Mucosa of descending colon (tissue), 3 donors: ENCODE measurements around the gene CCL23. TPM values are rescaled to one million over a fixed set of nuclear protein-coding genes. Genes with fewer than 3 reads are reported as not detected.

Experiments used
- ATAC-seq: fragments of 200-7000 bp; cut with Tn5 transposase; one replicate; pipeline ENCODE4 v1.9.1; 2020; ENCODE audit warnings: mild to moderate bottlenecking, moderate library complexity
- DNase-seq, 3 donors: peaks; one replicate each; pipeline ENCODE4 v3.0.0-alpha.2; 2020
- H3K36me3 ChIP-seq: fragments of 200-600 bp; one replicate; pipeline ENCODE4 v1.8.0; 2021; ENCODE audit warnings: low read depth, mild to moderate bottlenecking
- H3K4me1 ChIP-seq: fragments of 200-600 bp; one replicate; pipeline ENCODE4 v1.8.0; 2021; ENCODE audit warnings: low read depth, mild to moderate bottlenecking
- H3K4me3 ChIP-seq: fragments of 200-600 bp; one replicate; pipeline ENCODE4 v1.8.0; 2021; ENCODE audit warnings: mild to moderate bottlenecking
- H3K9me3 ChIP-seq: fragments of 200-600 bp; one replicate; pipeline ENCODE4 v1.8.0; 2021; ENCODE audit warnings: mild to moderate bottlenecking
- intact Hi-C, 2 donors: fragments of 100-400 bp; cut with DNase I in 1 of 2; cut with micrococcal nuclease in 1 of 2; formaldehyde crosslinking; loops; one replicate each; pipeline versions ENCODE4 v1.11.0 to v1.11.1; 2022; cut with DNase I, micrococcal nuclease
- total RNA-seq, 3 donors: library from RNA; stranded (reverse); fragmentation: NEBNext Ultra II Directional in 2 of 3; extraction: Animal tissue kit (Norgen Biotek cat#: 25700) in 2 of 3; gene quantifications; one replicate each; pipeline versions ENCODE4 v1.2.1 to v1.2.4, GENCODE V29; 2021 to 2023
- TF ChIP-seq, protein P1 (sequence below): fragments of 200-600 bp; IDR thresholded peaks from one replicate; pipeline ENCODE4 v1.8.0; 2022; ENCODE audit warnings: antibody characterized with exemption, mild to moderate bottlenecking
- donor health status: DM: no; HTN: no; CAD: no; lungs with moderate emphysema.
- donor health status: DM: no; HTN: no; CAD: no.
- donor health status: DM: no; HTN: yes; CAD: no.

CCL23 gene
- total RNA-seq, 3 donors from 2014 or later, result 1.3 to 5.2 (median 3.3) TPM

DNA sequence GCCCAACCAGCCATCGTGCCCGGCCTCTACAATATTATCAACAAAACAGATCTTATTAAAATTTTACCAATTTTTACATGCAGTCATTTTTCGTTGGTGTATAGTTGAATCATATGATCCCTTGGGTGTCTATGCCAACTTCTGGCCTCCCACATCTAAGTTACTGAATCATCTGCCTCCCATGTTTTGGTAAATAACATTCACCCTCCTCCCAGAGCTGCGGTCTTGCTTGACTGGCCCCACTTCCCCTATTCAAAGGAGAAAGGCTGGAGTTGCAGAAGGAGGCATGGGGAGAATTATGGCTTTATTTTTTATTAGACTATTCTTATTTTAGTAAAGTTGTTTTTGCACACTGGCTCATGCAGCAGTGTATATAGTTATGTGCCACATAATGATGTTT is 18.5 kb upstream of the CCL23 start:
- ATAC-seq, result no peak
- intact Hi-C loops, result no loop called here
- no peak overlapping the region for H3K4me3 ChIP-seq

DNA sequence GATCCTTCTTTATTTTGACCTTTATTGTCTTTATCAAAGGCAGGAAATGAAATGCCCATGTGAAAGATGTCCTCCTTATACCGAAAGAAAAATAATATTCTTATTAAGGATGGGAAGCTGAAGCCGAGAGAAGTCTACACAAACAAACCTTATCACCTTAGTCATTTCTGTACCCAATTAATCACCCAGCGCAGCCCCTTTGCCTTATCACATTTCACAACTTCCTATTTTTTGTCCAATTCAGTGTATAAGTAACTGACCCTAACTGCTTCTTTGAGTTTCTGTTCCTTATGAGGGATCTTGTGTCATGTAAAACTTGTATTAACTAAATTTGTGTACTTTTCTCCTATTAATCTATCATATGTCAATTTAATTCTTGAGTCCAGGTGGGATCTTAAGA is 16.4 kb upstream of the CCL23 start:
- ATAC-seq, result no peak
- DNase-seq, result no peak
- TF ChIP-seq, protein P1, sequence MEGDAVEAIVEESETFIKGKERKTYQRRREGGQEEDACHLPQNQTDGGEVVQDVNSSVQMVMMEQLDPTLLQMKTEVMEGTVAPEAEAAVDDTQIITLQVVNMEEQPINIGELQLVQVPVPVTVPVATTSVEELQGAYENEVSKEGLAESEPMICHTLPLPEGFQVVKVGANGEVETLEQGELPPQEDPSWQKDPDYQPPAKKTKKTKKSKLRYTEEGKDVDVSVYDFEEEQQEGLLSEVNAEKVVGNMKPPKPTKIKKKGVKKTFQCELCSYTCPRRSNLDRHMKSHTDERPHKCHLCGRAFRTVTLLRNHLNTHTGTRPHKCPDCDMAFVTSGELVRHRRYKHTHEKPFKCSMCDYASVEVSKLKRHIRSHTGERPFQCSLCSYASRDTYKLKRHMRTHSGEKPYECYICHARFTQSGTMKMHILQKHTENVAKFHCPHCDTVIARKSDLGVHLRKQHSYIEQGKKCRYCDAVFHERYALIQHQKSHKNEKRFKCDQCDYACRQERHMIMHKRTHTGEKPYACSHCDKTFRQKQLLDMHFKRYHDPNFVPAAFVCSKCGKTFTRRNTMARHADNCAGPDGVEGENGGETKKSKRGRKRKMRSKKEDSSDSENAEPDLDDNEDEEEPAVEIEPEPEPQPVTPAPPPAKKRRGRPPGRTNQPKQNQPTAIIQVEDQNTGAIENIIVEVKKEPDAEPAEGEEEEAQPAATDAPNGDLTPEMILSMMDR, result no peak
- no peak overlapping the region for H3K4me3 ChIP-seq
- no peaks in the 10 kb centered on the region for H3K9me3 ChIP-seq
- H3K4me1 ChIP-seq, result peaks cover 23% of the 10 kb centered on the region
- intact Hi-C loops, result no loop called here
- no peaks in the 10 kb centered on the region for H3K36me3 ChIP-seq

More for the DNA sequence above, 18.5 kb upstream of the CCL23 start:
- no peak for DNase-seq
- Histone ChIP-seq H3K9me3 (no peaks in the 10 kb centered on the region), H3K36me3 (no peaks in the 10 kb centered on the region), H3K4me1 (peaks cover 11% of the 10 kb centered on the region)
- TF ChIP-seq, protein P1, result no peak

DNA sequence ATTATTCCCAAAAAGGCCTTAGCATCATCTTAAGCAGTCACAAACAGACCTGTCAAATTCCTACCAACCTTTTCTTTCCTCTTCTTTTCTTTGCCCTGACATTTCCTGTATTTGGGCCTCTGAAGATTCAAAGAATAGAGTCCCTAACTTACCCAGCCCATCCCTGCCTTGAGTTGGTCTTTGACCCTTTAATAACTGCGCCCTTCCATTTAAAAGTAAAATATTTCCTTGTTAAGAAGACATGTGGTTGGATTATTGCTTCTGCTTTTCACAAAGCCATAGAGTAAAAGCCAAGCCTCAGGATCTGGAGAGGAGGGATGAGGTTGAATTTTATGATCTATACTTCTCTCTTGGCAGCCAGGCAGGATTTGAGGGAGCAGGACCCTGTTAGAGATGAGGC is 13.2 kb upstream of the CCL23 start:
- Histone ChIP-seq H3K36me3 (no peaks in the 10 kb centered on the region), H3K9me3 (no peaks in the 10 kb centered on the region), H3K4me3 (no peak overlapping the region), H3K4me1 (peaks cover 22% of the 10 kb centered on the region)
- intact Hi-C loops, result no loop called here
- TF ChIP-seq, protein P1, result no peak
- DNase-seq (peak in 1 of 3 donors; percentile 34), ATAC-seq (peak; percentile 84)

DNA sequence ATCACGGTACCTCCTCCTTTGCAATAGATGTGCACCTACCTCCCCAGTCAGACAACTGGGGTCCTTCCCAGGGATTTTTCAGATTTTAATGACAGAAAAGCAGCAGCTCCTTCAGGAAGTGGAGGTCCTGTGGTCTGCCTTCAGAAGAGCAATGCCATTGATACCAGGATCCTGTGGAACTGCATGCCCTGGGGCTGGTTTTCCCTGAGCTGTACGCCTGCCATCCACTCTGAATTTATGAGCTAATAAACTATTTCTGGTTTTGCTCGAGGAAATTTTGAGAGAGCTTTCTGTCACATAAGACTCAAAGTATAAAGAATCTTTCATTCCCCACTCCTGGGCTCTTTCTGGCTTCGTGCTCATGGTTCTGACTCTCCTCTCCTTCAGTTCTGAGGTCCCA is 10.0 kb upstream of the CCL23 start:
- H3K36me3 ChIP-seq, result no peaks in the 10 kb centered on the region
- H3K4me3 ChIP-seq, result no peak overlapping the region
- H3K9me3 ChIP-seq, result no peaks in the 10 kb centered on the region
- intact Hi-C loops, result no loop called here
- peaks cover 18% of the 10 kb centered on the region for H3K4me1 ChIP-seq
- DNase-seq (no peak), ATAC-seq (no peak)
- TF ChIP-seq, protein P1, result no peak

DNA sequence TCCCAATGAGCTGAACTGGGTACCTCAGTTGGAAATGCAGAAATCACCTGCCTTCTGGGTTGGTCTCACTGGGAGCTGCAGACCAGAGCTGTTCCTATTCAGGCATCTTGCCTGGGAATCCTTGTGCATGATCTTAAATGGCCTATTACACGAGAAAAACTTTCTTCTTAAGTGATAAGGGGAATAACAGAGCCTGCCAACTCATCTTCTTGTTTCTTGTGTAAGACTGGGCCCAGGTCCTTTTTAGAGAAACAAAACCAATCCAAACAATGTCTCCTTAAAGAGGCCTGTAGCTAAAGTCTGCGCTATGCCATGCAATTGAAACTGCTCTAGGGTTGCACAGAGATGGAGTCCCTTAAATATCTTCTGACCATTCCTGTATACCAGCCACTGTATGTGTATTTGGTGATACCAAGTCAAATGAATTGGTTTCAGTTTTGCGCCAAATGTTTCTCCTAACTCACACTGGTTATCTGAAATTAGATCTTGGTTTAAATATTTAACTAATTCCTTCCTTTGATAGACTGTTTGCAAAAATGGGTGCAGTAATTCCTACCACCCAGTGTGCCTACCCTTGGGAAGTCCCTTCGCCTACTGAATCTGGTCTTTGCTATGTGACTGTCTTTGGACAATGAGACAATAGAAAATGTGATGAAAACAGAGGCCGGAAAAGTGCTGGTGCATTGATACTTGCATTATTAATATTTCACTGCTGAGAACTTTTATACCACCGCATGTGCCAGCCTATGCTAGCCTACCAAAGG is 6.5 kb upstream of the CCL23 start:
- no peak for ATAC-seq
- no peaks in the 10 kb centered on the region for H3K9me3 ChIP-seq
- TF ChIP-seq, protein P1, result no peak
- no peak for DNase-seq
- intact Hi-C loops, result no loop called here
- H3K4me1 ChIP-seq, result no peaks in the 10 kb centered on the region
- H3K36me3 ChIP-seq, result no peaks in the 10 kb centered on the region
- no peak overlapping the region for H3K4me3 ChIP-seq
